ENCODE data around the gene AQP10. TPM values are rescaled to one million over a fixed set of nuclear protein-coding genes. Genes with fewer than 3 reads are reported as not detected.

Gene AQP10
- total RNA-seq, 4 donors from 2014 or later, result not detected

GRCh38 chr1:154352245-154352580 is 31.3 kb downstream of the AQP10 start:
- H3K4me1 ChIP-seq, result peaks cover 15 to 32% (median 21%) of the 10 kb centered on the region in 3 donors
- H3K27ac ChIP-seq, result peak overlapping the region in 3 of 4 donors; percentile 73 to 84 (median 75)
- WGBS, 2 donors, result 18% methylated on average over 9 of the region's 9 CpGs; no CpG with 5 or more reads in 1 of the 2 donors
- no peaks in the 10 kb centered on the region for H3K9me3 ChIP-seq
- H3K27me3 ChIP-seq, result no peaks in the 10 kb centered on the region
- intact Hi-C loops (cut with DNase I), result no loop called here
- DNase-seq, result no peak
- H3K4me3 ChIP-seq, result peak overlapping the region; percentile 20 to 65 (median 46)
- H3K36me3 ChIP-seq, result peaks cover 0 to 24% (median 6%) of the 10 kb centered on the region in 3 donors
- TF ChIP-seq CTCF (IDR thresholded peaks at IDR 0.05) (no peak), POLR2A (IDR thresholded peaks at IDR 0.05) (no peak)

- DNase-seq, result no peak
- Histone ChIP-seq H3K36me3 (peaks cover 0 to 20% (median 6%) of the 10 kb centered on the region in 3 donors), H3K4me3 (peak overlapping the region; percentile 20 to 65 (median 46)), H3K9me3 (no peaks in the 10 kb centered on the region), H3K27ac (peak overlapping the region; percentile 6 to 84 (median 74)), H3K4me1 (peaks cover 15 to 32% (median 21%) of the 10 kb centered on the region in 3 donors), H3K27me3 (no peaks in the 10 kb centered on the region)
- 1 to 3% methylated on average over 33 of the region's 41 CpGs for WGBS, 2 donors
- intact Hi-C loops (cut with DNase I), result no loop called here
- TF ChIP-seq CTCF (IDR thresholded peaks at IDR 0.05), result no peak
- TF ChIP-seq POLR2A (IDR thresholded peaks at IDR 0.05), result no peak
Observed at GRCh38 chr1:154352581-154353459, 31.9 kb downstream of the AQP10 start.

- intact Hi-C loops (cut with DNase I), result no loop called here
- Histone ChIP-seq H3K4me1 (peaks cover 15 to 32% (median 21%) of the 10 kb centered on the region in 3 donors), H3K9me3 (no peaks in the 10 kb centered on the region), H3K27me3 (no peaks in the 10 kb centered on the region), H3K4me3 (peak overlapping the region in 3 of 4 donors; percentile 45 to 65 (median 47)), H3K27ac (peak overlapping the region; percentile 6 to 84 (median 74)), H3K36me3 (peaks cover 0 to 14% (median 3%) of the 10 kb centered on the region in 3 donors)
- no peak for DNase-seq
- TF ChIP-seq POLR2A (IDR thresholded peaks at IDR 0.05) (no peak), CTCF (IDR thresholded peaks at IDR 0.05) (peak in 5 of 6 experiments; percentile 11 to 31 (median 18))
- 12 to 19% methylated on average over 1 of the region's 1 CpG for WGBS, 2 donors
Observed at GRCh38 chr1:154353460-154353904, 32.6 kb downstream of the AQP10 start.

GRCh38 chr1:154353966-154354365 is 33.1 kb downstream of the AQP10 start:
- no peaks in the 10 kb centered on the region for H3K27me3 ChIP-seq
- WGBS, 2 donors, result 92 to 95% methylated on average over 5 of the region's 5 CpGs
- H3K4me1 ChIP-seq, result peaks cover 15 to 32% (median 21%) of the 10 kb centered on the region in 3 donors
- TF ChIP-seq POLR2A (IDR thresholded peaks at IDR 0.05) (no peak), CTCF (IDR thresholded peaks at IDR 0.05) (no peak)
- H3K9me3 ChIP-seq, result no peaks in the 10 kb centered on the region
- H3K27ac ChIP-seq, result no peak overlapping the region
- intact Hi-C loops (cut with DNase I), result no loop called here
- DNase-seq, result no peak
- H3K4me3 ChIP-seq, result no peak overlapping the region
- peaks cover 0 to 9% (median 0%) of the 10 kb centered on the region in 3 donors for H3K36me3 ChIP-seq

- no peak overlapping the region for H3K27ac ChIP-seq
- 61% methylated on average over 3 of the region's 8 CpGs; no CpG with 5 or more reads in 1 of the 2 donors for WGBS, 2 donors
- peaks cover under 1 to 8% (median 4%) of the 10 kb centered on the region in 3 donors for H3K4me1 ChIP-seq
- TF ChIP-seq POLR2A (IDR thresholded peaks at IDR 0.05) (no peak), CTCF (IDR thresholded peaks at IDR 0.05) (no peak)
- H3K36me3 ChIP-seq, result no peaks in the 10 kb centered on the region
- no peak for DNase-seq
- intact Hi-C loops (cut with DNase I), result no loop called here
- no peak overlapping the region for H3K4me3 ChIP-seq
- H3K9me3 ChIP-seq, result no peaks in the 10 kb centered on the region
- H3K27me3 ChIP-seq, result no peaks in the 10 kb centered on the region
Observed at GRCh38 chr1:154358519-154358918, 37.6 kb downstream of the AQP10 start.
